Measurements from ENCODE around the gene PRKCE.

Gene PRKCE

GRCh38 chr2:45860136-45861121 is 209.0 kb downstream of the PRKCE start:
- Histone ChIP-seq H3K9ac (ENCODE audit: low read depth in 1 of 2, low read length in 2 of 2) (peak overlapping the region in 1 of 2 donors; percentile 34), H3K4me1 (ENCODE audit: control insufficient read depth in 2 of 2, insufficient read depth in 2 of 2, low read length in 2 of 2) (peaks cover 0 to 5% of the 10 kb centered on the region in 2 donors), H3K36me3 (ENCODE audit: control insufficient read depth in 2 of 2, insufficient read depth in 2 of 2, low read length in 2 of 2) (no peaks in the 10 kb centered on the region), H3K27ac (ENCODE audit: low read depth in 2 of 2, low read length in 2 of 2) (peak overlapping the region in 1 of 2 donors; percentile 13), H3K27me3 (ENCODE audit: control insufficient read depth in 2 of 2, insufficient read depth in 2 of 2, low read length in 2 of 2) (no peaks in the 10 kb centered on the region), H3K9me3 (ENCODE audit: control insufficient read depth in 2 of 2, low read length in 2 of 2) (no peaks in the 10 kb centered on the region), H3K4me3 (ENCODE audit: low read length in 2 of 2) (peak overlapping the region; percentile 43 to 46)

- Histone ChIP-seq H3K4me1 (ENCODE audit: control insufficient read depth in 2 of 2, insufficient read depth in 2 of 2, low read length in 2 of 2) (peaks cover 0 to 5% of the 10 kb centered on the region in 2 donors), H3K4me3 (ENCODE audit: low read length in 2 of 2) (no peak overlapping the region), H3K27me3 (ENCODE audit: control insufficient read depth in 2 of 2, insufficient read depth in 2 of 2, low read length in 2 of 2) (no peaks in the 10 kb centered on the region), H3K9me3 (ENCODE audit: control insufficient read depth in 2 of 2, low read length in 2 of 2) (no peaks in the 10 kb centered on the region), H3K27ac (ENCODE audit: low read depth in 2 of 2, low read length in 2 of 2) (no peak overlapping the region), H3K36me3 (ENCODE audit: control insufficient read depth in 2 of 2, insufficient read depth in 2 of 2, low read length in 2 of 2) (no peaks in the 10 kb centered on the region), H3K9ac (ENCODE audit: low read depth in 1 of 2, low read length in 2 of 2) (no peak overlapping the region)
These were observed 211.4 kb downstream of the PRKCE start for GRCh38 chr2:45862843-45863242.

DNA sequence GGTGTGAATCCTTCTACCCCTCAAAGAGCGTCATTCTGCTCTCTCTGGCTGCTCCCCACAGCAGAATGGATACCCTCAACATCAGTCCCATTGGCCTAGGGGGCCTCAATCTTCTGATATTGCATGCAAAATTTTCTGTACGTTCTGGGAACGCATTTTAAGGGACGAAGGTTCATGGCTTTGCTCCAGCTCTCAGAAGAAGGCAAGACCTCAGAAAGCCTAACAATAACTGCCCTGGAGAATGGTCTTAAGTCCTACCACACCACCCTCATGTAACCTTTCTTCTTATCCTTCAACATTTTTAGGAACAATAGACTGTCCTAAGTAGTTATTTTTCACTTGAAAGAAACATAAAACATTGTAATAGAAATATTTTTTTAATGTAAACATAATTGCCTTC is 212.6 kb downstream of the PRKCE start:
- H3K4me1 ChIP-seq (ENCODE audit: control insufficient read depth in 2 of 2, insufficient read depth in 2 of 2, low read length in 2 of 2), result peaks cover 0 to 5% of the 10 kb centered on the region in 2 donors
- no peak overlapping the region for H3K27ac ChIP-seq (ENCODE audit: low read depth in 2 of 2, low read length in 2 of 2)
- H3K9ac ChIP-seq (ENCODE audit: low read depth in 1 of 2, low read length in 2 of 2), result no peak overlapping the region

DNA sequence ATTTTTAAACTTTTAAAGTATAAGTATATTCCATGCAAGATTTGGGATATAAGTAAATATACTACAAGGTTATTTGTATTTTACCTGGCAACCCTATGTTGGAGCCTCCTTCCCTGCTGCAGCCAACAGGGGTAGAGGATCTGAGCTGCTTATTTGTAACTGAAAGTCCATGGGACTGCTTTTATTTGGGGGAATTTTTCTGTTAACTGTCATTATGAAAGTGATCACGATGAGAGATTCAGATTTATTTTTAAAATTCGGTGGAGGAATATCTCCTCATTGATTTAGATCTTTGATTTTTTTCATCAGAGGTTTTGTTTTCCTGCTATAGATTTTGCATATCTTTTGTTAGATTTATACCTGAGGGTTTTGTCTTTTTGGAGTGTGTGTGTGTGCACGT is 215.9 kb downstream of the PRKCE start:
- Histone ChIP-seq H3K27me3 (ENCODE audit: control insufficient read depth in 2 of 2, insufficient read depth in 2 of 2, low read length in 2 of 2) (no peaks in the 10 kb centered on the region), H3K9me3 (ENCODE audit: control insufficient read depth in 2 of 2, low read length in 2 of 2) (no peaks in the 10 kb centered on the region), H3K27ac (ENCODE audit: low read depth in 2 of 2, low read length in 2 of 2) (no peak overlapping the region), H3K4me1 (ENCODE audit: control insufficient read depth in 2 of 2, insufficient read depth in 2 of 2, low read length in 2 of 2) (no peaks in the 10 kb centered on the region), H3K36me3 (ENCODE audit: control insufficient read depth in 2 of 2, insufficient read depth in 2 of 2, low read length in 2 of 2) (no peaks in the 10 kb centered on the region), H3K9ac (ENCODE audit: low read depth in 1 of 2, low read length in 2 of 2) (no peak overlapping the region), H3K4me3 (ENCODE audit: low read length in 2 of 2) (no peak overlapping the region)

More for the DNA sequence above, 212.6 kb downstream of the PRKCE start:
- Histone ChIP-seq H3K4me3 (ENCODE audit: low read length in 2 of 2) (no peak overlapping the region), H3K36me3 (ENCODE audit: control insufficient read depth in 2 of 2, insufficient read depth in 2 of 2, low read length in 2 of 2) (no peaks in the 10 kb centered on the region), H3K9me3 (ENCODE audit: control insufficient read depth in 2 of 2, low read length in 2 of 2) (no peaks in the 10 kb centered on the region), H3K27me3 (ENCODE audit: control insufficient read depth in 2 of 2, insufficient read depth in 2 of 2, low read length in 2 of 2) (no peaks in the 10 kb centered on the region)

GRCh38 chr2:45867800-45868199 is 216.3 kb downstream of the PRKCE start:
- H3K36me3 ChIP-seq (ENCODE audit: control insufficient read depth in 2 of 2, insufficient read depth in 2 of 2, low read length in 2 of 2), result no peaks in the 10 kb centered on the region
- no peak overlapping the region for H3K27ac ChIP-seq (ENCODE audit: low read depth in 2 of 2, low read length in 2 of 2)
- H3K9me3 ChIP-seq (ENCODE audit: control insufficient read depth in 2 of 2, low read length in 2 of 2), result no peaks in the 10 kb centered on the region
- no peaks in the 10 kb centered on the region for H3K4me1 ChIP-seq (ENCODE audit: control insufficient read depth in 2 of 2, insufficient read depth in 2 of 2, low read length in 2 of 2)
- no peaks in the 10 kb centered on the region for H3K27me3 ChIP-seq (ENCODE audit: control insufficient read depth in 2 of 2, insufficient read depth in 2 of 2, low read length in 2 of 2)
- no peak overlapping the region for H3K9ac ChIP-seq (ENCODE audit: low read depth in 1 of 2, low read length in 2 of 2)
- H3K4me3 ChIP-seq (ENCODE audit: low read length in 2 of 2), result no peak overlapping the region

GRCh38 chr2:45869165-45869501 is 217.7 kb downstream of the PRKCE start:
- no peaks in the 10 kb centered on the region for H3K27me3 ChIP-seq (ENCODE audit: control insufficient read depth in 2 of 2, insufficient read depth in 2 of 2, low read length in 2 of 2)
- no peak overlapping the region for H3K9ac ChIP-seq (ENCODE audit: low read depth in 1 of 2, low read length in 2 of 2)
- H3K36me3 ChIP-seq (ENCODE audit: control insufficient read depth in 2 of 2, insufficient read depth in 2 of 2, low read length in 2 of 2), result no peaks in the 10 kb centered on the region
- H3K4me1 ChIP-seq (ENCODE audit: control insufficient read depth in 2 of 2, insufficient read depth in 2 of 2, low read length in 2 of 2), result peaks cover 0 to 3% of the 10 kb centered on the region in 2 donors
- H3K4me3 ChIP-seq (ENCODE audit: low read length in 2 of 2), result no peak overlapping the region
- H3K9me3 ChIP-seq (ENCODE audit: control insufficient read depth in 2 of 2, low read length in 2 of 2), result no peaks in the 10 kb centered on the region
- no peak overlapping the region for H3K27ac ChIP-seq (ENCODE audit: low read depth in 2 of 2, low read length in 2 of 2)

DNA sequence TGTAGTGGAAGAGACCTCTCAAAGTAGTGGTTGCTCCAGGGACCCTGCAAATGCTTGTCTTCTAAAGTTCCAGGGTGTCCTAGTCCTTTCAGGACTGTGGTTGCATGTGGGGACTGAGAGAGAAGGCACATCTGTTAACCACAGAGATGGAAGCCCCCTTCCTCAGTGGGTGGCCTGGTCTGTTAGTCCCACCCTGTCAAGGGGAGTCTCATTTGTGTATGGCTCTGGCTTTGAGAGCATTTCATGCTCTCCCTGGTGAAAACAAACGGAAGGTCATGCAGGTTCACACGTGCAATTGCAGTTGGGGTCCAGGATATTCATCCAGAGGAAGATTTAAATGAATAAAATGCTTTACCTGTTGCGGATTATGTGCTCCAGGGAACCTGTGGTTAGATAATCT is 219.6 kb downstream of the PRKCE start:
- H3K9ac ChIP-seq (ENCODE audit: low read depth in 1 of 2, low read length in 2 of 2), result no peak overlapping the region
- H3K4me3 ChIP-seq (ENCODE audit: low read length in 2 of 2), result no peak overlapping the region
- H3K27ac ChIP-seq (ENCODE audit: low read depth in 2 of 2, low read length in 2 of 2), result no peak overlapping the region
- H3K4me1 ChIP-seq (ENCODE audit: control insufficient read depth in 2 of 2, insufficient read depth in 2 of 2, low read length in 2 of 2), result peaks cover 0 to 3% of the 10 kb centered on the region in 2 donors
- H3K27me3 ChIP-seq (ENCODE audit: control insufficient read depth in 2 of 2, insufficient read depth in 2 of 2, low read length in 2 of 2), result no peaks in the 10 kb centered on the region
- H3K36me3 ChIP-seq (ENCODE audit: control insufficient read depth in 2 of 2, insufficient read depth in 2 of 2, low read length in 2 of 2), result no peaks in the 10 kb centered on the region
- H3K9me3 ChIP-seq (ENCODE audit: control insufficient read depth in 2 of 2, low read length in 2 of 2), result no peaks in the 10 kb centered on the region

DNA sequence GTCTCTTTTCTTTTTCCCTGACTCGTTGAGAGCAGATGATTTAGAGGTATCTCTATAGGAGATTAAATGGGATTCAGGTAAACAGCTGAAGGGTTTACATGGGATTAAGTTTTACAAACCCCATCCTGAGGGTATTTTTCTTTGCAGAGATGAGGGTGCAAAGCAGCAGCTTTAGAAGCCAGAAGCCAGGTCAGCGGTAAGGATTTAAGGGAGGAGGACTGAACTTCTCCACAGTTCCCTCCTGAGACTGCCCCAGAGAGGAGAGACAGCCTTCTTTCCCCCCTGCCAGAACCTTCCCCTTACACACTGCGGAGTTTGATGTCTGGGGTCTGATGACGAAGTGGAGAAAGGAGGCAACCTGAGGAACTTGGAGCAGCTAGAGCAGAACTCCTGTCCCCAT is 220.1 kb downstream of the PRKCE start:
- Histone ChIP-seq H3K27ac (ENCODE audit: low read depth in 2 of 2, low read length in 2 of 2) (no peak overlapping the region), H3K36me3 (ENCODE audit: control insufficient read depth in 2 of 2, insufficient read depth in 2 of 2, low read length in 2 of 2) (no peaks in the 10 kb centered on the region), H3K9me3 (ENCODE audit: control insufficient read depth in 2 of 2, low read length in 2 of 2) (no peaks in the 10 kb centered on the region), H3K9ac (ENCODE audit: low read depth in 1 of 2, low read length in 2 of 2) (no peak overlapping the region), H3K4me1 (ENCODE audit: control insufficient read depth in 2 of 2, insufficient read depth in 2 of 2, low read length in 2 of 2) (peaks cover 0 to 3% of the 10 kb centered on the region in 2 donors), H3K4me3 (ENCODE audit: low read length in 2 of 2) (no peak overlapping the region), H3K27me3 (ENCODE audit: control insufficient read depth in 2 of 2, insufficient read depth in 2 of 2, low read length in 2 of 2) (no peaks in the 10 kb centered on the region)

GRCh38 chr2:45872211-45872610 is 220.7 kb downstream of the PRKCE start:
- H3K9me3 ChIP-seq (ENCODE audit: control insufficient read depth in 2 of 2, low read length in 2 of 2), result no peaks in the 10 kb centered on the region
- H3K4me3 ChIP-seq (ENCODE audit: low read length in 2 of 2), result no peak overlapping the region
- peaks cover 0 to 3% of the 10 kb centered on the region in 2 donors for H3K4me1 ChIP-seq (ENCODE audit: control insufficient read depth in 2 of 2, insufficient read depth in 2 of 2, low read length in 2 of 2)
- H3K36me3 ChIP-seq (ENCODE audit: control insufficient read depth in 2 of 2, insufficient read depth in 2 of 2, low read length in 2 of 2), result no peaks in the 10 kb centered on the region
- no peak overlapping the region for H3K27ac ChIP-seq (ENCODE audit: low read depth in 2 of 2, low read length in 2 of 2)
- no peak overlapping the region for H3K9ac ChIP-seq (ENCODE audit: low read depth in 1 of 2, low read length in 2 of 2)
- no peaks in the 10 kb centered on the region for H3K27me3 ChIP-seq (ENCODE audit: control insufficient read depth in 2 of 2, insufficient read depth in 2 of 2, low read length in 2 of 2)

DNA sequence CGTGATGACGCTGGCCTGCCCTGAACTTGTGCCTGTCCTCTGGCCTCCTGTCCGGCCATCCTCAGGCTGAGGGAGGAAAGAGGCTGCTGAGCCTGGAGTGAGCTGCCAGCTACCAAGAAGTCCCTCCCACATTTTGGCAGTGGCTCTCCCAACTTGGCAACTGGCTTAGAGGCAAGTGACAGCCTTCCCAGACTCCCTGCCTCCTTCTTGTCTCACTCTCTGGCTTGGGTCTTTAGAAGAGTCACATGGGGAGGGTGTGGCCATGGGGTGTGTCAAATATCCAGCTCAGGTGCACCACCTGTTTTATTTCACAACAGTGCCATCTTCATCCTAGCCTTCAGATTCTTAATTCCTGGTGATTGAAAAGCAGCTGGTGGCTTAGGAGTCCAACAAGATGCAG is 222.9 kb downstream of the PRKCE start:
- Histone ChIP-seq H3K9me3 (ENCODE audit: control insufficient read depth in 2 of 2, low read length in 2 of 2) (no peaks in the 10 kb centered on the region), H3K27ac (ENCODE audit: low read depth in 2 of 2, low read length in 2 of 2) (no peak overlapping the region), H3K9ac (ENCODE audit: low read depth in 1 of 2, low read length in 2 of 2) (no peak overlapping the region), H3K4me1 (ENCODE audit: control insufficient read depth in 2 of 2, insufficient read depth in 2 of 2, low read length in 2 of 2) (peaks cover 0 to 3% of the 10 kb centered on the region in 2 donors), H3K36me3 (ENCODE audit: control insufficient read depth in 2 of 2, insufficient read depth in 2 of 2, low read length in 2 of 2) (no peaks in the 10 kb centered on the region), H3K27me3 (ENCODE audit: control insufficient read depth in 2 of 2, insufficient read depth in 2 of 2, low read length in 2 of 2) (no peaks in the 10 kb centered on the region), H3K4me3 (ENCODE audit: low read length in 2 of 2) (no peak overlapping the region)
